Thyroid gland (tissue), 4 donors: ENCODE data around the gene SNX27. TPM values are rescaled to one million over a fixed set of nuclear protein-coding genes. Genes with fewer than 3 reads are reported as not detected.

Experiments
- DNase-seq, 2 donors: peaks; one replicate each; pipeline ENCODE4 v3.0.0-alpha.2; 2019
- H3K27ac ChIP-seq, 3 donors: fragments of 200-600 bp; sonication (generic); 1 replicate in 2 of 3; 2 replicates in 1 of 3; pipeline ENCODE4 v1.5.1; 2016 to 2019; ENCODE audit warnings: mild to moderate bottlenecking in 1 of 3, moderate library complexity in 1 of 3
- H3K27me3 ChIP-seq: fragments of 200-600 bp; sonication (generic); one replicate; pipeline ENCODE4 v1.5.1; 2019
- H3K36me3 ChIP-seq, 2 donors: fragments of 200-600 bp; sonication (generic); one replicate each; pipeline ENCODE4 v1.5.1; 2016 to 2019
- H3K4me1 ChIP-seq, 2 donors: fragments of 200-600 bp; sonication (generic); one replicate each; pipeline ENCODE4 v1.5.1; 2017 to 2019
- H3K4me3 ChIP-seq, 3 donors: fragments of 200-600 bp; sonication (generic); replicated peaks in 1 of 3; 1 replicate in 2 of 3; 2 replicates in 1 of 3; pipeline ENCODE4 v1.5.1; 2016; ENCODE audit warnings: mild to moderate bottlenecking in 1 of 3
- H3K9me3 ChIP-seq: fragments of 200-600 bp; sonication (generic); one replicate; pipeline ENCODE4 v1.5.1; 2017
- CTCF ChIP-seq, 6 experiments: fragments of 200-600 bp in 3 of 6; fragments of 450-650 bp in 3 of 6; sonication (generic) in 3 of 6; IDR thresholded peaks; one replicate each; pipeline ENCODE4 v1.5.1; 2016 to 2019; ENCODE audit warnings: antibody characterized with exemption in 6 of 6, mild to moderate bottlenecking in 2 of 6, inconsistent platforms in 1 of 6, moderate library complexity in 1 of 6
- POLR2A ChIP-seq, 2 donors: fragments of 450-650 bp; IDR thresholded peaks; one replicate each; pipeline ENCODE4 v1.6.1; 2017; ENCODE audit warnings: antibody characterized with exemption in 2 of 2, mild to moderate bottlenecking in 2 of 2, moderate library complexity in 1 of 2
- WGBS, 2 donors: methylation state at CpG; one replicate each; pipeline ENCODE4 v1.1.5; 2017; 5-methylcytosine and 5-hydroxymethylcytosine counted together
- intact Hi-C: fragments of 100-400 bp; cut with DNase I; formaldehyde crosslinking; loops from one replicate; pipeline ENCODE4 v1.15.1; 2023
- total RNA-seq, 4 donors: library from RNA; depleted of rRNA; stranded (reverse); fragments of >200 nt; gene quantifications; one replicate each; pipeline ENCODE4 v1.2.3, GENCODE V29; 2016

Gene SNX27
- total RNA-seq, 4 donors from 2014 or later, result 33.8 to 43.4 (median 37.9) TPM

- intact Hi-C loops, result no loop called here
These were observed 97.0 kb downstream of the SNX27 start for GRCh38 chr1:151708891-151709290.

GRCh38 chr1:151710187-151710840 lies 98.5 kb downstream of the SNX27 start:
- Histone ChIP-seq H3K4me3 (no peak overlapping the region), H3K9me3 (no peaks in the 10 kb centered on the region), H3K27ac (no peak overlapping the region), H3K36me3 (no peaks in the 10 kb centered on the region), H3K27me3 (no peaks in the 10 kb centered on the region), H3K4me1 (no peaks in the 10 kb centered on the region)
- TF ChIP-seq CTCF (IDR thresholded peaks at IDR 0.05) (no peak), POLR2A (IDR thresholded peaks at IDR 0.05) (no peak)
- no peak for DNase-seq
- WGBS, 2 donors, result 36 to 47% methylated on average over 4 to 15 of the region's 15 CpGs
- intact Hi-C loops, result no loop called here

More at GRCh38 chr1:151708891-151709290, 97.0 kb downstream of the SNX27 start:
- Histone ChIP-seq H3K36me3 (no peaks in the 10 kb centered on the region), H3K9me3 (no peaks in the 10 kb centered on the region), H3K4me1 (no peaks in the 10 kb centered on the region), H3K27me3 (no peaks in the 10 kb centered on the region), H3K4me3 (no peak overlapping the region), H3K27ac (no peak overlapping the region)
- DNase-seq, result no peak
- 79 to 84% methylated on average over 15 of the region's 15 CpGs for WGBS, 2 donors
- no peak for TF ChIP-seq POLR2A (IDR thresholded peaks at IDR 0.05)
- no peak for TF ChIP-seq CTCF (IDR thresholded peaks at IDR 0.05)

- Histone ChIP-seq H3K36me3 (no peaks in the 10 kb centered on the region), H3K4me1 (no peaks in the 10 kb centered on the region), H3K9me3 (no peaks in the 10 kb centered on the region), H3K27ac (no peak overlapping the region), H3K27me3 (peaks cover 6% of the 10 kb centered on the region), H3K4me3 (no peak overlapping the region)
- TF ChIP-seq POLR2A (IDR thresholded peaks at IDR 0.05) (no peak), CTCF (IDR thresholded peaks at IDR 0.05) (no peak)
- DNase-seq, result no peak
- intact Hi-C loops, result no loop called here
- 74 to 82% methylated on average over 20 of the region's 21 CpGs for WGBS, 2 donors
These were observed 99.4 kb downstream of the SNX27 start for GRCh38 chr1:151711044-151711800.

- intact Hi-C loops, result no loop called here
- Histone ChIP-seq H3K36me3 (no peaks in the 10 kb centered on the region), H3K4me3 (no peak overlapping the region), H3K9me3 (no peaks in the 10 kb centered on the region), H3K27me3 (peaks cover 9% of the 10 kb centered on the region), H3K27ac (no peak overlapping the region), H3K4me1 (peaks cover 0 to 5% of the 10 kb centered on the region in 2 donors)
- 56 to 61% methylated on average over 10 of the region's 10 CpGs for WGBS, 2 donors
- TF ChIP-seq POLR2A (IDR thresholded peaks at IDR 0.05) (no peak), CTCF (IDR thresholded peaks at IDR 0.05) (no peak)
- DNase-seq, result no peak
These were observed 100.1 kb downstream of the SNX27 start for GRCh38 chr1:151711951-151712350.

- no peak for DNase-seq
- Histone ChIP-seq H3K36me3 (no peaks in the 10 kb centered on the region), H3K27me3 (peaks cover 9% of the 10 kb centered on the region), H3K4me1 (peaks cover 0 to 12% of the 10 kb centered on the region in 2 donors), H3K4me3 (no peak overlapping the region), H3K9me3 (no peaks in the 10 kb centered on the region), H3K27ac (no peak overlapping the region)
- intact Hi-C loops, result no loop called here
- no peak for TF ChIP-seq POLR2A (IDR thresholded peaks at IDR 0.05)
- no peak for TF ChIP-seq CTCF (IDR thresholded peaks at IDR 0.05)
- 94% methylated on average over 2 of the region's 2 CpGs; no CpG with 5 or more reads in 1 of the 2 donors for WGBS, 2 donors
These were observed 101.2 kb downstream of the SNX27 start for GRCh38 chr1:151713044-151713443.
